Neural cell (in vitro differentiated cells): ENCODE measurements around the gene ALKBH8. TPM values are rescaled to one million over a fixed set of nuclear protein-coding genes. Genes with fewer than 3 reads are reported as not detected.

Experiments
- H2AFZ ChIP-seq: fragments of 200-600, 300-800 bp; sonication (generic), shearing (Covaris generic); 2 replicates; pipeline ENCODE4 v1.6.0; 2014; ENCODE audit warnings: low read depth, mild to moderate bottlenecking, antibody characterized with exemption, low read length, moderate library complexity
- H3F3A ChIP-seq: fragments of 200-600 bp; shearing (Covaris generic); 2 replicates; pipeline ENCODE4 v1.6.1; 2016; ENCODE audit warnings: mild to moderate bottlenecking, moderate library complexity, mixed read lengths, antibody characterized with exemption, low read length; ENCODE audit not compliant: insufficient read depth, poor library complexity, severe bottlenecking
- H3K27ac ChIP-seq: fragments of 200-600, 300-800 bp; sonication (generic), shearing (Covaris generic); 2 replicates; pipeline ENCODE4 v1.5.1; 2014; ENCODE audit warnings: mild to moderate bottlenecking, low read length, moderate library complexity
- H3K27me3 ChIP-seq: fragments of 300-800, 200-600 bp; sonication (generic), shearing (Covaris generic); 2 replicates; pipeline ENCODE4 v1.6.0; 2014; ENCODE audit warnings: mild to moderate bottlenecking, low read depth, low read length, moderate library complexity; ENCODE audit not compliant: insufficient read depth
- H3K36me3 ChIP-seq: fragments of 300-800, 200-600 bp; sonication (generic), shearing (Covaris generic); 2 replicates; pipeline ENCODE4 v1.5.1; 2014; ENCODE audit warnings: mild to moderate bottlenecking, antibody characterized with exemption, low read length, moderate library complexity; ENCODE audit not compliant: insufficient read depth
- H3K4me2 ChIP-seq: fragments of 300-800, 200-600 bp; sonication (generic), shearing (Covaris generic); 2 replicates; pipeline ENCODE4 v1.6.0; 2014; ENCODE audit warnings: mild to moderate bottlenecking, low read length
- H3K4me3 ChIP-seq: fragments of 300-800, 200-600 bp; sonication (generic), shearing (Covaris generic); 2 replicates; pipeline ENCODE4 v1.5.1; 2014; ENCODE audit warnings: mild to moderate bottlenecking, low read length, moderate library complexity
- H3K79me2 ChIP-seq: fragments of 200-600 bp; shearing (Covaris generic); replicated peaks from 2 replicates; pipeline ENCODE4 v1.6.0; 2014; ENCODE audit warnings: mild to moderate bottlenecking, low read length, moderate library complexity; ENCODE audit not compliant: insufficient read depth
- H3K9ac ChIP-seq: fragments of 300-800, 200-600 bp; sonication (generic), shearing (Covaris generic); 2 replicates; pipeline ENCODE4 v1.6.1; 2016; ENCODE audit warnings: mild to moderate bottlenecking, low read length, mixed read lengths
- H3K9me2 ChIP-seq: fragments of 200-600 bp; shearing (Covaris generic); 2 replicates; pipeline ENCODE4 v1.6.1; 2016; ENCODE audit warnings: mild to moderate bottlenecking, low read length, mixed read lengths; ENCODE audit not compliant: insufficient read depth
- H3K9me3 ChIP-seq: fragments of 200-600, 300-800 bp; sonication (generic), shearing (Covaris generic); 2 replicates; pipeline ENCODE4 v1.6.1; 2016; ENCODE audit warnings: mild to moderate bottlenecking, mixed run types, low read length, moderate library complexity, mixed read lengths
- H4K20me1 ChIP-seq: fragments of 200-600 bp; shearing (Covaris generic); 2 replicates; pipeline ENCODE4 v1.6.1; 2016; ENCODE audit warnings: mild to moderate bottlenecking, mixed run types; ENCODE audit not compliant: insufficient read depth
- EP300 ChIP-seq: fragments of 450-650 bp; conservative IDR thresholded peaks from 2 replicates; pipeline ENCODE4 v1.6.1; 2014; ENCODE audit warnings: antibody characterized with exemption, mild to moderate bottlenecking, moderate library complexity; ENCODE audit not compliant: poor library complexity, severe bottlenecking
- EZH2 ChIP-seq: fragments of 200-600, 300-800 bp; shearing (Covaris generic), sonication (generic); IDR thresholded peaks from 2 replicates; pipeline ENCODE4 v1.6.1; 2014; ENCODE audit warnings: antibody characterized with exemption, low read length, borderline replicate concordance, mild to moderate bottlenecking; ENCODE audit not compliant: insufficient read depth, poor library complexity, severe bottlenecking
- MXI1 ChIP-seq: fragments of 450-650 bp; conservative IDR thresholded peaks from 2 replicates; pipeline ENCODE4 v1.6.1; 2014; ENCODE audit warnings: antibody characterized with exemption, mild to moderate bottlenecking; ENCODE audit not compliant: poor library complexity, severe bottlenecking
- POLR2AphosphoS5 ChIP-seq: IDR thresholded peaks from 2 replicates; pipeline ENCODE4 v1.6.1; 2012
- RAD21 ChIP-seq: fragments of 450-650 bp; conservative IDR thresholded peaks from 2 replicates; pipeline ENCODE4 v1.6.1; 2014; ENCODE audit warnings: antibody characterized with exemption, mild to moderate bottlenecking, moderate library complexity
- SMC3 ChIP-seq: fragments of 450-650 bp; conservative IDR thresholded peaks from 2 replicates; pipeline ENCODE4 v1.6.1; 2014; ENCODE audit warnings: antibody characterized with exemption, mild to moderate bottlenecking, moderate library complexity; ENCODE audit not compliant: poor library complexity
- TAF1 ChIP-seq: IDR thresholded peaks from 2 replicates; pipeline ENCODE4 v1.6.1; 2012; ENCODE audit warnings: low read depth
- polyA plus RNA-seq: library from polyadenylated mRNA; depleted of rRNA; stranded (reverse); fragments of >200 nt; gene quantifications from 2 replicates; pipeline ENCODE4 v1.2.3, GENCODE V29; 2014
- TF ChIP-seq, protein P1 (sequence below): IDR thresholded peaks from 2 replicates; pipeline ENCODE4 v1.6.1; 2012; ENCODE audit warnings: borderline replicate concordance
- TF ChIP-seq, protein P2 (sequence below): fragments of 450-650 bp; IDR thresholded peaks from 2 replicates; pipeline ENCODE4 v1.5.1; 2014; ENCODE audit warnings: antibody characterized with exemption, mild to moderate bottlenecking, moderate library complexity; ENCODE audit not compliant: poor library complexity, severe bottlenecking

ALKBH8 gene
- polyA plus RNA-seq, 1 donor from 2014 or later: 7.6 TPM

DNA sequence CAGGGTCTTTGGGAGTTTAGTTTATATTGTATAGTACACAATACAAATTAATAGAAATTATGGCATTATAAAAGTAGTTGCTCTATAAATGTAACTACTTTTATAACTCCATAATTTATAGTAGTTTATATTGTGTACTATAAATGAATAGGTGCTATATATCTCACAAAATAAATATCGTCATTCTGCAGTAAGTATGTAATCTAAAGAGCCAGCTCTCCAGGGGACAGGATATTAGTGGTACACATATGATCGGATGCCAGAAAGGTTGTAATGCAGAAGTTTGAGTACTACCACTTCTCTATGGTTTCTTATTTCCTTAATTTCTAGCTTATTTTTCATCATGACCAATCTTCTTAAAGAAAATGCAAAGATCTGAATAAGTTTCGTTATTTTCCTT is 87.7 kb downstream of the ALKBH8 start:
- no peak overlapping the region for H3K27ac ChIP-seq
- no peak for TF ChIP-seq POLR2AphosphoS5
- TF ChIP-seq, protein P1, sequence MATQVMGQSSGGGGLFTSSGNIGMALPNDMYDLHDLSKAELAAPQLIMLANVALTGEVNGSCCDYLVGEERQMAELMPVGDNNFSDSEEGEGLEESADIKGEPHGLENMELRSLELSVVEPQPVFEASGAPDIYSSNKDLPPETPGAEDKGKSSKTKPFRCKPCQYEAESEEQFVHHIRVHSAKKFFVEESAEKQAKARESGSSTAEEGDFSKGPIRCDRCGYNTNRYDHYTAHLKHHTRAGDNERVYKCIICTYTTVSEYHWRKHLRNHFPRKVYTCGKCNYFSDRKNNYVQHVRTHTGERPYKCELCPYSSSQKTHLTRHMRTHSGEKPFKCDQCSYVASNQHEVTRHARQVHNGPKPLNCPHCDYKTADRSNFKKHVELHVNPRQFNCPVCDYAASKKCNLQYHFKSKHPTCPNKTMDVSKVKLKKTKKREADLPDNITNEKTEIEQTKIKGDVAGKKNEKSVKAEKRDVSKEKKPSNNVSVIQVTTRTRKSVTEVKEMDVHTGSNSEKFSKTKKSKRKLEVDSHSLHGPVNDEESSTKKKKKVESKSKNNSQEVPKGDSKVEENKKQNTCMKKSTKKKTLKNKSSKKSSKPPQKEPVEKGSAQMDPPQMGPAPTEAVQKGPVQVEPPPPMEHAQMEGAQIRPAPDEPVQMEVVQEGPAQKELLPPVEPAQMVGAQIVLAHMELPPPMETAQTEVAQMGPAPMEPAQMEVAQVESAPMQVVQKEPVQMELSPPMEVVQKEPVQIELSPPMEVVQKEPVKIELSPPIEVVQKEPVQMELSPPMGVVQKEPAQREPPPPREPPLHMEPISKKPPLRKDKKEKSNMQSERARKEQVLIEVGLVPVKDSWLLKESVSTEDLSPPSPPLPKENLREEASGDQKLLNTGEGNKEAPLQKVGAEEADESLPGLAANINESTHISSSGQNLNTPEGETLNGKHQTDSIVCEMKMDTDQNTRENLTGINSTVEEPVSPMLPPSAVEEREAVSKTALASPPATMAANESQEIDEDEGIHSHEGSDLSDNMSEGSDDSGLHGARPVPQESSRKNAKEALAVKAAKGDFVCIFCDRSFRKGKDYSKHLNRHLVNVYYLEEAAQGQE: no peak
- TF ChIP-seq RAD21: no peak
- TF ChIP-seq TAF1: no peak
- TF ChIP-seq EP300: no peak
- TF ChIP-seq, protein P2, sequence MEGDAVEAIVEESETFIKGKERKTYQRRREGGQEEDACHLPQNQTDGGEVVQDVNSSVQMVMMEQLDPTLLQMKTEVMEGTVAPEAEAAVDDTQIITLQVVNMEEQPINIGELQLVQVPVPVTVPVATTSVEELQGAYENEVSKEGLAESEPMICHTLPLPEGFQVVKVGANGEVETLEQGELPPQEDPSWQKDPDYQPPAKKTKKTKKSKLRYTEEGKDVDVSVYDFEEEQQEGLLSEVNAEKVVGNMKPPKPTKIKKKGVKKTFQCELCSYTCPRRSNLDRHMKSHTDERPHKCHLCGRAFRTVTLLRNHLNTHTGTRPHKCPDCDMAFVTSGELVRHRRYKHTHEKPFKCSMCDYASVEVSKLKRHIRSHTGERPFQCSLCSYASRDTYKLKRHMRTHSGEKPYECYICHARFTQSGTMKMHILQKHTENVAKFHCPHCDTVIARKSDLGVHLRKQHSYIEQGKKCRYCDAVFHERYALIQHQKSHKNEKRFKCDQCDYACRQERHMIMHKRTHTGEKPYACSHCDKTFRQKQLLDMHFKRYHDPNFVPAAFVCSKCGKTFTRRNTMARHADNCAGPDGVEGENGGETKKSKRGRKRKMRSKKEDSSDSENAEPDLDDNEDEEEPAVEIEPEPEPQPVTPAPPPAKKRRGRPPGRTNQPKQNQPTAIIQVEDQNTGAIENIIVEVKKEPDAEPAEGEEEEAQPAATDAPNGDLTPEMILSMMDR: no peak
- TF ChIP-seq EZH2: no peak
- no peak for TF ChIP-seq SMC3
- TF ChIP-seq MXI1: no peak

DNA sequence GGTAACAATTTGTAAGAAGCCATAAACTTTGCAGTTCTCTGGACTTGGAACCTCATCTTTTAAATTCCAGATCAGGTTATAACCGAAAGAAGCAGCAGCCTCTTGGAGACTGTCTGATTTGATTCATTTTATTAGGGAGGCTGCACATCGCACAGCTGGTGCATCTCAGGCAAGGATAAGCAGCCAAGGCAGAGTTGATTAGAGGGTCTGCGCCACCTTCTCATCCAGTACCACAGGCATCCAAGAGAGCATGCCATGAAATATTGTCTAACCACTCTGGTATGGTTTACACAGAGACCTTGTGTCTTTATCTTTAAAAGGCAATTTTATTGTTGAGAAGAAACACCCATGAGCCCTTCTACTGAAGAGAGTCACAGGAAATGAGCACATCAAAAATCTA is 91.7 kb downstream of the ALKBH8 start:
- no peaks in the 10 kb centered on the region for H3K36me3 ChIP-seq
- no peak overlapping the region for H3K9ac ChIP-seq
- H4K20me1 ChIP-seq: no peaks in the 10 kb centered on the region
- no peak for TF ChIP-seq TAF1
- TF ChIP-seq SMC3: no peak
- no peak for TF ChIP-seq POLR2AphosphoS5
- no peak for TF ChIP-seq RAD21
- TF ChIP-seq EZH2: no peak
- TF ChIP-seq, protein P1: no peak
- no peak for TF ChIP-seq EP300
- TF ChIP-seq, protein P2: no peak
- TF ChIP-seq MXI1: no peak
- no peaks in the 10 kb centered on the region for H3K9me3 ChIP-seq
- no peak overlapping the region for H3K4me3 ChIP-seq
- no peaks in the 10 kb centered on the region for H3K9me2 ChIP-seq
- no peak overlapping the region for H3K27ac ChIP-seq
- H3K27me3 ChIP-seq: no peaks in the 10 kb centered on the region
- no peak overlapping the region for H2AFZ ChIP-seq
- H3K4me2 ChIP-seq: no peak overlapping the region
- H3K79me2 ChIP-seq: no peaks in the 10 kb centered on the region
- H3F3A ChIP-seq: no peaks in the 10 kb centered on the region

More for the DNA sequence above, 87.7 kb downstream of the ALKBH8 start:
- Histone ChIP-seq H3K27me3 (no peaks in the 10 kb centered on the region), H3K9me3 (no peaks in the 10 kb centered on the region), H3F3A (no peaks in the 10 kb centered on the region), H3K4me3 (no peak overlapping the region), H3K79me2 (no peaks in the 10 kb centered on the region), H2AFZ (no peak overlapping the region), H3K36me3 (no peaks in the 10 kb centered on the region), H4K20me1 (no peaks in the 10 kb centered on the region), H3K9me2 (no peaks in the 10 kb centered on the region), H3K9ac (no peak overlapping the region), H3K4me2 (no peak overlapping the region)
